IMR-90 (cell line): ENCODE data around the gene SERPINA9. TPM values are rescaled to one million over a fixed set of nuclear protein-coding genes. Genes with fewer than 3 reads are reported as not detected.

Experiments used
- ATAC-seq: fragments of 200-7000 bp; cut with Tn5 transposase; 2 replicates; pipeline ENCODE4 v1.9.1; 2020; ENCODE audit warnings: low read depth, mild to moderate bottlenecking, moderate library complexity
- BruUV-seq: library from RNA; stranded (reverse); fragments of 400-500 nt; replicated peaks from 2 replicates; lab custom pipeline; 2021; lab: Mats Ljungman, UMichigan
- CTCF ChIA-PET: fragments of 300-600 bp; formaldehyde crosslinking; extraction: SDS; loops from one replicate; lab custom pipeline; 2021; ENCODE audit warnings: antibody characterized with exemption; lab: Yijun Ruan, JAX
- POLR2A ChIA-PET: fragments of 300-600 bp; sonication (Branson Sonifier 250); formaldehyde crosslinking; loops from one replicate; lab custom pipeline; 2022; ENCODE audit warnings: antibody characterized with exemption; ENCODE audit not compliant: unreplicated experiment; lab: Charles Lee
- DNase-seq: peaks from one replicate; pipeline ENCODE4 v3.0.0; 2013
- H2AFZ ChIP-seq: replicated peaks from 2 replicates; pipeline ENCODE3; 2013; ENCODE audit warnings: low read length, mild to moderate bottlenecking; ENCODE audit not compliant: poor library complexity
- H2AK5ac ChIP-seq: 2 replicates; pipeline ENCODE4 v1.6.1; 2013; ENCODE audit warnings: low read depth, low read length, inconsistent platforms
- H2AK9ac ChIP-seq: replicated peaks from 2 replicates; pipeline ENCODE3; 2013; ENCODE audit warnings: mild to moderate bottlenecking, low read depth, low read length, moderate library complexity; ENCODE audit not compliant: poor library complexity
- H2BK120ac ChIP-seq: 2 replicates; pipeline ENCODE4 v1.6.1; 2013; ENCODE audit warnings: low read depth, low read length, inconsistent platforms
- H2BK15ac ChIP-seq: 3 replicates; pipeline ENCODE4 v1.6.1; 2013; ENCODE audit warnings: low read depth, low read length, inconsistent platforms
- H2BK20ac ChIP-seq: 2 replicates; pipeline ENCODE4 v1.6.1; 2013; ENCODE audit warnings: low read depth, mild to moderate bottlenecking, inconsistent platforms, low read length, moderate library complexity
- H2BK5ac ChIP-seq: 2 replicates; pipeline ENCODE4 v1.6.1; 2013; ENCODE audit warnings: mild to moderate bottlenecking, low read depth, low read length, inconsistent platforms; ENCODE audit not compliant: poor library complexity, severe bottlenecking
- H3K14ac ChIP-seq: replicated peaks from 2 replicates; pipeline ENCODE4 v1.6.1; 2013; ENCODE audit warnings: low read depth, low read length, inconsistent platforms
- H3K18ac ChIP-seq: 2 replicates; pipeline ENCODE4 v1.6.1; 2013; ENCODE audit warnings: low read depth, low read length, control low read depth
- H3K23ac ChIP-seq: 2 replicates; pipeline ENCODE4 v1.6.1; 2013; ENCODE audit warnings: low read depth, low read length, inconsistent platforms
- H3K27ac ChIP-seq: 2 replicates; pipeline ENCODE4 v1.5.1; 2013; ENCODE audit warnings: mild to moderate bottlenecking, control low read depth, low read length; ENCODE audit not compliant: insufficient read depth
- H3K27me3 ChIP-seq: 2 replicates; pipeline ENCODE4 v1.6.1; 2013; ENCODE audit warnings: low read length; ENCODE audit not compliant: control insufficient read depth, insufficient read depth
- H3K36me3 ChIP-seq: 2 replicates; pipeline ENCODE4 v1.6.1; 2013; ENCODE audit warnings: low read length, mixed read lengths; ENCODE audit not compliant: control insufficient read depth, insufficient read depth
- H3K4ac ChIP-seq: 2 replicates; pipeline ENCODE4 v1.6.1; 2013; ENCODE audit warnings: low read depth, low read length, inconsistent platforms
- H3K4me1 ChIP-seq: 2 replicates; pipeline ENCODE4 v1.6.1; 2013; ENCODE audit warnings: low read length, mixed read lengths; ENCODE audit not compliant: control insufficient read depth, insufficient read depth
- H3K4me2 ChIP-seq: 2 replicates; pipeline ENCODE4 v1.6.1; 2013; ENCODE audit warnings: low read depth, mild to moderate bottlenecking, control low read depth, low read length, moderate library complexity
- H3K4me3 ChIP-seq: 2 replicates; pipeline ENCODE4 v1.5.1; 2013; ENCODE audit warnings: low read depth, mild to moderate bottlenecking, control low read depth, low read length, moderate library complexity; ENCODE audit not compliant: insufficient read depth
- H3K56ac ChIP-seq: 2 replicates; pipeline ENCODE4 v1.6.1; 2013; ENCODE audit warnings: low read length, inconsistent platforms; ENCODE audit not compliant: insufficient read depth; ENCODE audit errors: extremely low read depth
- H3K79me1 ChIP-seq, 2 experiments: 2 replicates each; pipeline ENCODE4 v1.6.1; 2013; ENCODE audit warnings: low read length in 2 of 2, inconsistent platforms in 1 of 2, low read depth in 1 of 2
- H3K9ac ChIP-seq: 2 replicates; pipeline ENCODE4 v1.6.1; 2013; ENCODE audit warnings: low read depth, low read length, control low read depth
- H3K9me1 ChIP-seq: 2 replicates; pipeline ENCODE4 v1.6.1; 2013; ENCODE audit warnings: low read length, inconsistent platforms; ENCODE audit not compliant: insufficient read depth
- H3K9me3 ChIP-seq: 2 replicates; pipeline ENCODE4 v1.6.1; 2013; ENCODE audit warnings: low read length; ENCODE audit not compliant: control insufficient read depth, insufficient read depth
- H4K20me1 ChIP-seq: 2 replicates; pipeline ENCODE4 v1.6.1; 2013; ENCODE audit warnings: low read length, inconsistent platforms; ENCODE audit not compliant: insufficient read depth
- H4K5ac ChIP-seq: 2 replicates; pipeline ENCODE4 v1.6.1; 2013; ENCODE audit warnings: mild to moderate bottlenecking, low read depth, low read length, control low read depth
- H4K8ac ChIP-seq, 2 experiments: 2 replicates each; pipeline ENCODE4 v1.6.1; 2013; ENCODE audit warnings: low read depth in 2 of 2, low read length in 2 of 2, control low read depth in 1 of 2, inconsistent platforms in 1 of 2
- H4K91ac ChIP-seq: 2 replicates; pipeline ENCODE4 v1.6.1; 2013; ENCODE audit warnings: low read depth, low read length, inconsistent platforms; ENCODE audit not compliant: insufficient read depth
- BHLHE40 ChIP-seq: fragments of 150-350 bp; IDR thresholded peaks from 2 replicates; pipeline ENCODE4 v1.6.1; 2016; ENCODE audit warnings: mild to moderate bottlenecking, low read depth, low read length
- CEBPB ChIP-seq: IDR thresholded peaks from 2 replicates; pipeline ENCODE4 v1.6.1; 2012; ENCODE audit warnings: low read depth, low read length, improper control_type of control experiment
- CHD1 ChIP-seq: IDR thresholded peaks from 2 replicates; pipeline ENCODE4 v1.6.1; 2012; ENCODE audit warnings: low read depth, low read length, improper control_type of control experiment
- FOS ChIP-seq: fragments of 150-350 bp; IDR thresholded peaks from 2 replicates; pipeline ENCODE4 v1.6.1; 2016; ENCODE audit warnings: low read depth, low read length
- MAFK ChIP-seq: IDR thresholded peaks from 2 replicates; pipeline ENCODE4 v1.6.1; 2012; ENCODE audit warnings: low read depth, low read length, improper control_type of control experiment
- MAZ ChIP-seq: IDR thresholded peaks from 2 replicates; pipeline ENCODE4 v1.6.1; 2012; ENCODE audit warnings: low read depth, mild to moderate bottlenecking, low read length, improper control_type of control experiment, moderate library complexity, borderline replicate concordance
- MXI1 ChIP-seq: IDR thresholded peaks from 2 replicates; pipeline ENCODE4 v1.6.1; 2012; ENCODE audit warnings: low read depth, mild to moderate bottlenecking, low read length, moderate library complexity, borderline replicate concordance
- NFE2L2 ChIP-seq: fragments of 150-350 bp; IDR thresholded peaks from 2 replicates; pipeline ENCODE4 v1.6.1; 2016; ENCODE audit warnings: low read depth, mild to moderate bottlenecking, low read length
- POLR2A ChIP-seq: IDR thresholded peaks from 2 replicates; pipeline ENCODE4 v1.6.1; 2012; ENCODE audit warnings: mild to moderate bottlenecking, low read depth, low read length
- RAD21 ChIP-seq: IDR thresholded peaks from 2 replicates; pipeline ENCODE4 v1.6.1; 2012; ENCODE audit warnings: low read length, improper control_type of control experiment
- RCOR1 ChIP-seq: IDR thresholded peaks from 2 replicates; pipeline ENCODE4 v1.6.1; 2012; ENCODE audit warnings: mild to moderate bottlenecking, low read length, improper control_type of control experiment; ENCODE audit not compliant: insufficient replicate concordance
- RFX5 ChIP-seq: IDR thresholded peaks from 2 replicates; pipeline ENCODE4 v1.8.0; 2012; ENCODE audit warnings: low read depth, mild to moderate bottlenecking, low read length, moderate library complexity
- SMC3 ChIP-seq: fragments of 150-350 bp; IDR thresholded peaks from 2 replicates; pipeline ENCODE4 v1.6.1; 2016; ENCODE audit warnings: low read depth, mild to moderate bottlenecking, antibody characterized with exemption, low read length, moderate library complexity
- WGBS, 2 experiments: methylation state at CpG; one replicate each; pipeline versions ENCODE4 v1.1.5 to v1.1.7; 2013; ENCODE audit warnings: missing lambda C conversion rate in 2 of 2; ENCODE audit not compliant: insufficient read length in 1 of 2; ENCODE audit errors: extremely low coverage in 2 of 2; 5-methylcytosine and 5-hydroxymethylcytosine counted together
- dilution Hi-C: fragments of 300-500 bp; cut with HindIII; formaldehyde crosslinking; loops from one replicate; pipeline ENCODE4 v1.14.3; 2018; ENCODE audit warnings: low sequenced_read_pairs; ENCODE audit not compliant: unreplicated experiment
- in situ Hi-C: fragments of 300-500 bp; cut with MboI; formaldehyde crosslinking; loops from 3 replicates; pipeline ENCODE4 v1.14.3; 2019; ENCODE audit warnings: low sequenced_read_pairs, inconsistent platforms, mixed read lengths
- intact Hi-C: fragments of 100-400 bp; cut with micrococcal nuclease; formaldehyde crosslinking; loops from 2 replicates; pipeline ENCODE4 v1.10.0; 2022
- polyA plus RNA-seq, 3 experiments: library from polyadenylated mRNA; depleted of rRNA; stranded (reverse); fragments of >200 nt; gene quantifications; 2 replicates each; pipeline ENCODE4 v1.2.3, GENCODE V29; 2012; ENCODE audit warnings: low replicate concordance in 1 of 3
- total RNA-seq: library from RNA; depleted of rRNA; stranded (reverse); fragments of >200 nt; gene quantifications from 2 replicates; pipeline ENCODE4 v1.2.3, GENCODE V29; 2012
- TF ChIP-seq, protein P1 (sequence below): conservative IDR thresholded peaks from 2 replicates; pipeline ENCODE4 v1.5.1; 2012; ENCODE audit warnings: mild to moderate bottlenecking, low read depth, low read length, improper control_type of control experiment
- TF ChIP-seq, protein P2 (sequence below): fragments of 150-350 bp; IDR thresholded peaks from 2 replicates; pipeline ENCODE4 v1.6.1; 2017; ENCODE audit warnings: mild to moderate bottlenecking, antibody characterized with exemption, low read length, low read depth
- TF ChIP-seq, protein P3 (sequence below): fragments of 150-350 bp; IDR thresholded peaks from 2 replicates; pipeline ENCODE4 v1.6.1; 2016; ENCODE audit warnings: low read depth, mild to moderate bottlenecking, low read length, moderate library complexity, borderline replicate concordance

Gene SERPINA9
- total and polyA plus RNA-seq, 2 of the 4 experiments (the other 2 are of a cell fraction), result 0.09 to 0.18 TPM

DNA sequence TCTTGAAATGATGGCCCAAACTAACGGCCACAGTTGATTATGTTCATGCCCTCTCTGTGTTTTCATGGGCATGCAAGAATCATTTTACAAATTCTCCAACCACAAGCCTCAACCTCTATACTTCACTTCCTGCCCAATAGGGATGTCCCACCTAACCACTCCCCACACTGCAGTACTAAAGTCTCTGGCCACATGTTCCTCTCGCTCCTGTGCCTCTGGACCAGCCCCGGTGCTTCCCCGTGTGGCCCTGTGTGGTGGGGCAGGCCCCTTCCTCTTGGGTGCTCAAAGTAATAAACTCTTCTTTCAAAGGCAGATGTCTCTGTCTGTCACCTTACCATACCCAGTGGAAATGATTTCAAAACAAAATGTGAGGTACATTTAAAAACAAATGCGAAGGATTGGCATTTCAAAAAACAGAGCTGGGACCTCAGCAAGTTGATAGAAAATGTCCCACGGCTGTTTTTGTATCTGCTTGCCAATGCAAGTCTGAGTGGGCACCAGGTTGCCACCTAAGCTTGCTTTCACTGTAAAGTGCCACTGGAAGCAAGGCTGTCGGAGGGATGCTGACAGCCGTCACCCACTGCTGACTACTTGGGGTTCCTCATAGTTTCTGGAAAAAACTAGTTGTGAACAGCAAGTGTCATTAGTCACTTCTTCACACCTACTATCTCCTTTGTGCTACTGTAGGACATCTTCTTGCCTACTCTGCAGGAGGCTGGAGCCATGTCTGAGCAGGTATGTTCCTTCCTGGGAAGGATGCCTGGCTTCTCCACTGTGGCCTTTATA, 15.2 kb downstream of the SERPINA9 start:
- dilution Hi-C loops (no loop called here), intact Hi-C loops (no loop called here), in situ Hi-C loops (no loop called here)
- DNase-seq (no peak), ATAC-seq (no peak)
- H2BK5ac ChIP-seq, result no peak overlapping the region
- H2BK120ac ChIP-seq, result no peak overlapping the region
- H4K91ac ChIP-seq, result no peak overlapping the region
- H3K18ac ChIP-seq, result no peak overlapping the region
- H3K79me1 ChIP-seq, result no peaks in the 10 kb centered on the region
- no peak overlapping the region for H2AK9ac ChIP-seq
- H3K14ac ChIP-seq, result no peak overlapping the region
- H3K9me1 ChIP-seq, result no peaks in the 10 kb centered on the region
- no peak overlapping the region for H2BK15ac ChIP-seq
- no peak overlapping the region for H3K4me3 ChIP-seq
- no peak overlapping the region for H3K9ac ChIP-seq
- H2AFZ ChIP-seq, result no peak overlapping the region
- no peak overlapping the region for H2BK20ac ChIP-seq
- H3K9me3 ChIP-seq, result no peaks in the 10 kb centered on the region
- BruUV-seq, result no TSS peak
- H4K20me1 ChIP-seq, result no peaks in the 10 kb centered on the region
- CTCF ChIA-PET, result no interaction called here
- H3K4me2 ChIP-seq, result no peak overlapping the region
- H3K4ac ChIP-seq, result no peak overlapping the region
- POLR2A ChIA-PET, result no interaction called here
- no peak overlapping the region for H3K56ac ChIP-seq
- no peak overlapping the region for H4K5ac ChIP-seq
- no peak overlapping the region for H3K23ac ChIP-seq
- no peaks in the 10 kb centered on the region for H3K4me1 ChIP-seq
- H3K27ac ChIP-seq, result no peak overlapping the region
- no peaks in the 10 kb centered on the region for H3K27me3 ChIP-seq
- H2AK5ac ChIP-seq, result no peak overlapping the region
- H3K36me3 ChIP-seq, result no peaks in the 10 kb centered on the region
- H4K8ac ChIP-seq, result no peak overlapping the region
- WGBS, 2 experiments, result 40% methylated on average over 1 of the region's 8 CpGs; no CpG with 5 or more reads in 1 of the 2 experiments
- TF ChIP-seq BHLHE40 (no peak), MAFK (no peak), CEBPB (no peak), MXI1 (no peak), RAD21 (no peak), RFX5 (no peak), NFE2L2 (no peak), FOS (no peak), CHD1 (no peak), MAZ (no peak), SMC3 (no peak), RCOR1 (no peak), POLR2A (no peak)
- TF ChIP-seq, protein P1, sequence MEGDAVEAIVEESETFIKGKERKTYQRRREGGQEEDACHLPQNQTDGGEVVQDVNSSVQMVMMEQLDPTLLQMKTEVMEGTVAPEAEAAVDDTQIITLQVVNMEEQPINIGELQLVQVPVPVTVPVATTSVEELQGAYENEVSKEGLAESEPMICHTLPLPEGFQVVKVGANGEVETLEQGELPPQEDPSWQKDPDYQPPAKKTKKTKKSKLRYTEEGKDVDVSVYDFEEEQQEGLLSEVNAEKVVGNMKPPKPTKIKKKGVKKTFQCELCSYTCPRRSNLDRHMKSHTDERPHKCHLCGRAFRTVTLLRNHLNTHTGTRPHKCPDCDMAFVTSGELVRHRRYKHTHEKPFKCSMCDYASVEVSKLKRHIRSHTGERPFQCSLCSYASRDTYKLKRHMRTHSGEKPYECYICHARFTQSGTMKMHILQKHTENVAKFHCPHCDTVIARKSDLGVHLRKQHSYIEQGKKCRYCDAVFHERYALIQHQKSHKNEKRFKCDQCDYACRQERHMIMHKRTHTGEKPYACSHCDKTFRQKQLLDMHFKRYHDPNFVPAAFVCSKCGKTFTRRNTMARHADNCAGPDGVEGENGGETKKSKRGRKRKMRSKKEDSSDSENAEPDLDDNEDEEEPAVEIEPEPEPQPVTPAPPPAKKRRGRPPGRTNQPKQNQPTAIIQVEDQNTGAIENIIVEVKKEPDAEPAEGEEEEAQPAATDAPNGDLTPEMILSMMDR, result no peak
- TF ChIP-seq, protein P2, sequence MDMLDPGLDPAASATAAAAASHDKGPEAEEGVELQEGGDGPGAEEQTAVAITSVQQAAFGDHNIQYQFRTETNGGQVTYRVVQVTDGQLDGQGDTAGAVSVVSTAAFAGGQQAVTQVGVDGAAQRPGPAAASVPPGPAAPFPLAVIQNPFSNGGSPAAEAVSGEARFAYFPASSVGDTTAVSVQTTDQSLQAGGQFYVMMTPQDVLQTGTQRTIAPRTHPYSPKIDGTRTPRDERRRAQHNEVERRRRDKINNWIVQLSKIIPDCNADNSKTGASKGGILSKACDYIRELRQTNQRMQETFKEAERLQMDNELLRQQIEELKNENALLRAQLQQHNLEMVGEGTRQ, result no peak
- TF ChIP-seq, protein P3, sequence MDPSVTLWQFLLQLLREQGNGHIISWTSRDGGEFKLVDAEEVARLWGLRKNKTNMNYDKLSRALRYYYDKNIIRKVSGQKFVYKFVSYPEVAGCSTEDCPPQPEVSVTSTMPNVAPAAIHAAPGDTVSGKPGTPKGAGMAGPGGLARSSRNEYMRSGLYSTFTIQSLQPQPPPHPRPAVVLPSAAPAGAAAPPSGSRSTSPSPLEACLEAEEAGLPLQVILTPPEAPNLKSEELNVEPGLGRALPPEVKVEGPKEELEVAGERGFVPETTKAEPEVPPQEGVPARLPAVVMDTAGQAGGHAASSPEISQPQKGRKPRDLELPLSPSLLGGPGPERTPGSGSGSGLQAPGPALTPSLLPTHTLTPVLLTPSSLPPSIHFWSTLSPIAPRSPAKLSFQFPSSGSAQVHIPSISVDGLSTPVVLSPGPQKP, result no peak
